SU-DHL-6 (cell line): ENCODE measurements around the gene IFT74.

Source experiments
- CTCF ChIP-seq: fragments of 200-600 bp; sonication (generic); IDR thresholded peaks from one replicate; pipeline ENCODE4 v1.5.1; 2017; ENCODE audit warnings: antibody characterized with exemption, mild to moderate bottlenecking, low read length, moderate library complexity; ENCODE audit not compliant: insufficient read depth, poor library complexity, severe bottlenecking
- EZH2phosphoT487 ChIP-seq: fragments of 200-600 bp; sonication (generic), shearing (Covaris generic); conservative IDR thresholded peaks from 2 replicates; pipeline ENCODE4 v1.6.1; 2018; ENCODE audit warnings: mild to moderate bottlenecking, antibody characterized with exemption, low read length, moderate library complexity, mixed read lengths

GRCh38 chr9:27107241-27107640 is 151.0 kb downstream of the IFT74 start:
- no peak for TF ChIP-seq CTCF
- no peak for TF ChIP-seq EZH2phosphoT487
